HepG2 (cell line): Measurements from ENCODE around the gene P2RY2.
"Not testable (repeated sequence)": the region's sequence is repeated elsewhere in the genome, so short reads cannot be mapped to it uniquely, and the experiment has no call there.

Experiments
- CEBPB ChIP-seq: IDR thresholded peaks from 2 replicates; pipeline ENCODE4 v1.6.1; 2011; ENCODE audit warnings: low read depth, low read length, improper control_type of control experiment, borderline replicate concordance
- FOSL2 ChIP-seq: sonication (generic); formaldehyde crosslinking; IDR thresholded peaks from 2 replicates; pipeline ENCODE4 v1.4.0; 2020; ENCODE audit warnings: missing genetic modification reagents
- FOXM1 ChIP-seq: sonication (generic); formaldehyde crosslinking; IDR thresholded peaks from 2 replicates; pipeline ENCODE4 v1.5.0; 2020; ENCODE audit warnings: missing genetic modification reagents
- MTA1 ChIP-seq: sonication (generic); formaldehyde crosslinking; IDR thresholded peaks from 2 replicates; pipeline ENCODE4 v1.4.0; 2020; ENCODE audit warnings: missing genetic modification reagents, mild to moderate bottlenecking, borderline replicate concordance
- PHB2 ChIP-seq: fragments of 450-650 bp; IDR thresholded peaks from 2 replicates; pipeline ENCODE4 v1.6.1; 2018; ENCODE audit not compliant: partially characterized antibody
- SUZ12 ChIP-seq: fragments of 150-350 bp; IDR thresholded peaks from 2 replicates; pipeline ENCODE4 v1.6.1; 2014; ENCODE audit warnings: low read depth, low read length
- ZKSCAN5 ChIP-seq: sonication (generic); formaldehyde crosslinking; IDR thresholded peaks from 2 replicates; pipeline ENCODE4 v1.5.1; 2020; ENCODE audit warnings: mild to moderate bottlenecking, missing genetic modification reagents
- ZNF501 ChIP-seq: sonication (generic); formaldehyde crosslinking; IDR thresholded peaks from 2 replicates; pipeline ENCODE4 v1.5.1; 2020; ENCODE audit warnings: mild to moderate bottlenecking, moderate library complexity, missing genetic modification reagents
- TF ChIP-seq, protein P1 (sequence below): sonication (generic); formaldehyde crosslinking; IDR thresholded peaks from 2 replicates; pipeline ENCODE4 v1.5.0; 2020; ENCODE audit warnings: mild to moderate bottlenecking, missing genetic modification reagents, moderate library complexity
- TF ChIP-seq, protein P2 (sequence below): sonication (generic); formaldehyde crosslinking; IDR thresholded peaks from 2 replicates; pipeline ENCODE4 v1.8.1; 2023; ENCODE audit warnings: missing genetic modification reagents, inconsistent platforms, borderline replicate concordance

DNA sequence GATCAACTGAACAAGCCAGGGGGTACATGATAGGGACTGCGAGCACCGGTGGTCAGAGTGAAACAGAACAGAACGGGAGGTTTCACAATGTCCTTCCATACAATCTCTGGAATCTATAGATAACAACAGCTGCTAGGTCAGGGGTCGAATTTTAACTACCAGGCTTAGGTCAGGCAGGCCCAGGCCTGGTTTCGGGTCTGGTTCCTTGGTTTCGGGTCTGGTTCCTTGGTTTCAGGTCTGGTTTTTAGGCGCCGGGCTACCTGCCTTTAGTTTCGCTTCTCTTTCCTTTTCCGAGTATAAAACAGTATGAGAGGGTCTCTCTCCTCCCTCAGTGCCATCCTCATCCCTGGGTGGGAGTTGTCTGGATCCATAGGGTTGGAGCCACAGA lies 53.4 kb downstream of the P2RY2 start:
- not testable (repeated sequence) for TF ChIP-seq ZNF501 (CRISPR knock-in tag); FOXM1 (CRISPR knock-in tag); FOSL2 (CRISPR knock-in tag); ZKSCAN5 (CRISPR knock-in tag); PHB2; CEBPB; MTA1 (CRISPR knock-in tag); SUZ12
- TF ChIP-seq, protein P1, sequence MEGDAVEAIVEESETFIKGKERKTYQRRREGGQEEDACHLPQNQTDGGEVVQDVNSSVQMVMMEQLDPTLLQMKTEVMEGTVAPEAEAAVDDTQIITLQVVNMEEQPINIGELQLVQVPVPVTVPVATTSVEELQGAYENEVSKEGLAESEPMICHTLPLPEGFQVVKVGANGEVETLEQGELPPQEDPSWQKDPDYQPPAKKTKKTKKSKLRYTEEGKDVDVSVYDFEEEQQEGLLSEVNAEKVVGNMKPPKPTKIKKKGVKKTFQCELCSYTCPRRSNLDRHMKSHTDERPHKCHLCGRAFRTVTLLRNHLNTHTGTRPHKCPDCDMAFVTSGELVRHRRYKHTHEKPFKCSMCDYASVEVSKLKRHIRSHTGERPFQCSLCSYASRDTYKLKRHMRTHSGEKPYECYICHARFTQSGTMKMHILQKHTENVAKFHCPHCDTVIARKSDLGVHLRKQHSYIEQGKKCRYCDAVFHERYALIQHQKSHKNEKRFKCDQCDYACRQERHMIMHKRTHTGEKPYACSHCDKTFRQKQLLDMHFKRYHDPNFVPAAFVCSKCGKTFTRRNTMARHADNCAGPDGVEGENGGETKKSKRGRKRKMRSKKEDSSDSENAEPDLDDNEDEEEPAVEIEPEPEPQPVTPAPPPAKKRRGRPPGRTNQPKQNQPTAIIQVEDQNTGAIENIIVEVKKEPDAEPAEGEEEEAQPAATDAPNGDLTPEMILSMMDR, result not testable (repeated sequence)
- TF ChIP-seq, protein P2, sequence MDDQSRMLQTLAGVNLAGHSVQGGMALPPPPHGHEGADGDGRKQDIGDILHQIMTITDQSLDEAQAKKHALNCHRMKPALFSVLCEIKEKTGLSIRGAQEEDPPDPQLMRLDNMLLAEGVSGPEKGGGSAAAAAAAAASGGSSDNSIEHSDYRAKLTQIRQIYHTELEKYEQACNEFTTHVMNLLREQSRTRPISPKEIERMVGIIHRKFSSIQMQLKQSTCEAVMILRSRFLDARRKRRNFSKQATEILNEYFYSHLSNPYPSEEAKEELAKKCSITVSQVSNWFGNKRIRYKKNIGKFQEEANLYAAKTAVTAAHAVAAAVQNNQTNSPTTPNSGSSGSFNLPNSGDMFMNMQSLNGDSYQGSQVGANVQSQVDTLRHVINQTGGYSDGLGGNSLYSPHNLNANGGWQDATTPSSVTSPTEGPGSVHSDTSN (CRISPR knock-in tag), result not testable (repeated sequence)
